Spleen (tissue), 11 donors: Measurements from ENCODE around the gene ATP10B. TPM values are rescaled to one million over a fixed set of nuclear protein-coding genes. Genes with fewer than 3 reads are reported as not detected.
"Not testable (repeated sequence)": the region's sequence is repeated elsewhere in the genome, so short reads cannot be mapped to it uniquely, and the experiment has no call there.

Experiments used
- DNase-seq: peaks from one replicate; pipeline ENCODE4 v3.0.0-alpha.2; 2020
- H3K27ac ChIP-seq, 8 donors: fragments of 200-600 bp; sonication (generic) in 7 of 8; 1 replicate in 4 of 8; 2 replicates in 4 of 8; pipeline versions ENCODE4 v1.5.0 to v1.8.0; 2016 to 2021; ENCODE audit warnings: inconsistent platforms in 4 of 8, mild to moderate bottlenecking in 4 of 8, moderate library complexity in 1 of 8
- H3K27me3 ChIP-seq, 7 donors: fragments of 200-600 bp; sonication (generic) in 6 of 7; replicated peaks in 1 of 7; 1 replicate in 4 of 7; 2 replicates in 3 of 7; pipeline versions ENCODE4 v1.5.0 to v1.8.0; 2016 to 2021; ENCODE audit warnings: inconsistent platforms in 3 of 7, mild to moderate bottlenecking in 1 of 7
- H3K36me3 ChIP-seq, 6 donors: fragments of 200-600 bp; sonication (generic) in 5 of 6; 1 replicate in 4 of 6; 2 replicates in 2 of 6; pipeline versions ENCODE4 v1.5.0 to v1.8.0; 2016 to 2021; ENCODE audit warnings: inconsistent platforms in 2 of 6
- H3K4me1 ChIP-seq, 6 donors: fragments of 200-600 bp; sonication (generic) in 5 of 6; 1 replicate in 3 of 6; 2 replicates in 3 of 6; pipeline versions ENCODE4 v1.5.0 to v1.8.0; 2016 to 2021; ENCODE audit warnings: inconsistent platforms in 3 of 6
- H3K4me3 ChIP-seq, 8 donors: fragments of 200-600 bp; sonication (generic) in 7 of 8; 1 replicate in 4 of 8; 2 replicates in 4 of 8; pipeline versions ENCODE4 v1.5.0 to v1.8.0; 2016 to 2021; ENCODE audit warnings: inconsistent platforms in 4 of 8, mild to moderate bottlenecking in 4 of 8, moderate library complexity in 2 of 8
- H3K9me3 ChIP-seq, 8 donors: fragments of 200-600 bp; sonication (generic) in 7 of 8; 1 replicate in 4 of 8; 2 replicates in 4 of 8; pipeline versions ENCODE4 v1.5.0 to v1.8.0; 2016 to 2021; ENCODE audit warnings: inconsistent platforms in 4 of 8
- POLR2A ChIP-seq, 3 donors: fragments of 450-650 bp; IDR thresholded peaks; one replicate each; pipeline ENCODE4 v1.5.1; 2017; ENCODE audit warnings: antibody characterized with exemption in 3 of 3, mild to moderate bottlenecking in 1 of 3
- POLR2AphosphoS5 ChIP-seq, 3 donors: sonication (generic); formaldehyde crosslinking; IDR thresholded peaks; one replicate each; pipeline ENCODE4 v1.5.1; 2017; ENCODE audit warnings: antibody characterized with exemption in 3 of 3
- WGBS, 5 donors: extraction: QIAGEN DNeasy Blood & Tissue Kit in 3 of 5; methylation state at CpG; one replicate each; pipeline versions ENCODE4 v1.1.5 to v1.1.7; 2013 to 2018; 5-methylcytosine and 5-hydroxymethylcytosine counted together
- intact Hi-C: fragments of 100-400 bp; cut with DNase I; formaldehyde crosslinking; loops from one replicate; pipeline ENCODE4 v1.15.0; 2023; ENCODE audit warnings: low total_unique reads
- polyA plus RNA-seq, 3 donors: library from polyadenylated mRNA; stranded (reverse); fragments of 200-250 nt; gene quantifications; one replicate each; pipeline ENCODE4 v1.2.1, GENCODE V29; 2013
- total RNA-seq, 7 donors: library from RNA; depleted of rRNA in 3 of 7; stranded (reverse); fragments of >200 nt in 3 of 7; fragmentation: NEBNext Ultra II Directional in 4 of 7; extraction: Animal tissue kit (Norgen Biotek cat#: 25700) in 4 of 7; gene quantifications; one replicate each; pipeline versions ENCODE4 v1.1.0 to v1.2.1, GENCODE V29; 2016 to 2021
- TF ChIP-seq, protein P1 (sequence below), 11 experiments: fragments of 200-600 bp in 7 of 11; fragments of 450-650 bp in 4 of 11; sonication (generic) in 4 of 11; IDR thresholded peaks in 8 of 11; conservative IDR thresholded peaks in 3 of 11; 1 replicate in 7 of 11; 2 replicates in 4 of 11; pipeline versions ENCODE4 v1.4.0 to v1.8.0; 2016 to 2021; ENCODE audit warnings: antibody characterized with exemption in 11 of 11, inconsistent platforms in 4 of 11, mild to moderate bottlenecking in 1 of 11
- donor health status: healthy with polysubstance abuse.
- donor health status: DM: no; HTN: no; CAD: no; lungs with moderate emphysema.
- donor health status: DM: no; HTN: no; CAD: no.
- donor health status: Bipolar disorder and iron deficiency.
- donor health status: healthy.
- donor health status: DM: no; HTN: no; CAD: no.
- donor health status: DM: yes; HTN: yes; CAD: no.

ATP10B gene
- total and polyA plus RNA-seq, 10 donors: 0.06 TPM; not detected in 9

DNA sequence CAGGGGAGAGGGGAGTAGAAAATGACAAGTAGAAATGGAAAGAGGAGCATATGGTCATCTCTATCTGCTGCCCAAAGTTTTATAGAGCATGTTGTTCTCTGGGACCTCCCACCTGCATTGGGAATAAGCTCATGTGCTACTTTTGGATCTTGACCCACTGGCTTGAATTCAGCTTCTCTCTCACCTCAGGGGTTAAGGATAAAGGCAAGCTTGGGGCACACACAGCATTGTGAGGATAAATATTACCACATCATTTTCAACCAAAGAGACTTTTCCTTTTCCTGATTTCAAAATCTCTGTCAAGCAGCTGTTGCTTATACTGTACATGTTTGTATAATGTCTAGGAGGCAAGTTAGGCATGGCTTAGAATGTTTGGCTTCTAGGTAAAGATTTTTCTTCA, 16.6 kb downstream of the ATP10B start:
- intact Hi-C loops: no loop called here
- Histone ChIP-seq H3K27ac (no peak overlapping the region), H3K4me3 (no peak overlapping the region), H3K36me3 (no peaks in the 10 kb centered on the region), H3K27me3 (no peaks in the 10 kb centered on the region), H3K4me1 (no peaks in the 10 kb centered on the region), H3K9me3 (peaks cover 0 to 22% (median 18%) of the 10 kb centered on the region in 8 donors)
- TF ChIP-seq, protein P1, sequence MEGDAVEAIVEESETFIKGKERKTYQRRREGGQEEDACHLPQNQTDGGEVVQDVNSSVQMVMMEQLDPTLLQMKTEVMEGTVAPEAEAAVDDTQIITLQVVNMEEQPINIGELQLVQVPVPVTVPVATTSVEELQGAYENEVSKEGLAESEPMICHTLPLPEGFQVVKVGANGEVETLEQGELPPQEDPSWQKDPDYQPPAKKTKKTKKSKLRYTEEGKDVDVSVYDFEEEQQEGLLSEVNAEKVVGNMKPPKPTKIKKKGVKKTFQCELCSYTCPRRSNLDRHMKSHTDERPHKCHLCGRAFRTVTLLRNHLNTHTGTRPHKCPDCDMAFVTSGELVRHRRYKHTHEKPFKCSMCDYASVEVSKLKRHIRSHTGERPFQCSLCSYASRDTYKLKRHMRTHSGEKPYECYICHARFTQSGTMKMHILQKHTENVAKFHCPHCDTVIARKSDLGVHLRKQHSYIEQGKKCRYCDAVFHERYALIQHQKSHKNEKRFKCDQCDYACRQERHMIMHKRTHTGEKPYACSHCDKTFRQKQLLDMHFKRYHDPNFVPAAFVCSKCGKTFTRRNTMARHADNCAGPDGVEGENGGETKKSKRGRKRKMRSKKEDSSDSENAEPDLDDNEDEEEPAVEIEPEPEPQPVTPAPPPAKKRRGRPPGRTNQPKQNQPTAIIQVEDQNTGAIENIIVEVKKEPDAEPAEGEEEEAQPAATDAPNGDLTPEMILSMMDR (IDR thresholded peaks at IDR 0.05 in 8 of 11, conservative IDR thresholded peaks at IDR 0.05 in 3 of 11): no peak
- no peak for TF ChIP-seq POLR2A (IDR thresholded peaks at IDR 0.05)
- no peak for DNase-seq

DNA sequence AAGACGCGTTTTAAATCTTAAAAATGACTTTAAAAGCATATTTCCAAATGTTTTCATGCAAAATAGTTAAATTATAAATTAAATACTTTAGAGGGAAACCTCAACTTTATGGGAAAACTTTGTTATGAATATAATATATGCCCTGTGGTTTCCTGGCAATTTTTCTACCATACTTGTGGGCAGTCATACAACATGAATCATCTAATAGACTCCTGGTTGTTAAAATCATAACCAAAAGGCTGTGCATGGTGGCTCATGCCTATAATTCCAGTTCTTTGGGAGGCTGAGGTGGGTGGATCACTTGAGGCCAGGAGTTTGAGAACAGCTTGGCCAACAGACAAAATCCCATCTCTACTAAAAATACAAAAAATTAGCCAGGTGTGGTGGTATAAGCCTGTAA, 18.2 kb downstream of the ATP10B start:
- 89 to 95% (median 91%) methylated on average over 2 of the region's 2 CpGs for WGBS, 5 donors
- no peak for DNase-seq
- no peaks in the 10 kb centered on the region for H3K27me3 ChIP-seq
- H3K36me3 ChIP-seq: no peaks in the 10 kb centered on the region
- H3K27ac ChIP-seq: no peak overlapping the region
- no peaks in the 10 kb centered on the region for H3K4me1 ChIP-seq
- TF ChIP-seq, protein P1 (IDR thresholded peaks at IDR 0.05 in 8 of 11, conservative IDR thresholded peaks at IDR 0.05 in 3 of 11): no peak
- TF ChIP-seq POLR2A (IDR thresholded peaks at IDR 0.05): no peak
- TF ChIP-seq POLR2AphosphoS5 (IDR thresholded peaks at IDR 0.05): no peak
- intact Hi-C loops: no loop called here
- H3K9me3 ChIP-seq: peaks cover 0 to 22% (median 18%) of the 10 kb centered on the region in 8 donors
- H3K4me3 ChIP-seq: no peak overlapping the region

DNA sequence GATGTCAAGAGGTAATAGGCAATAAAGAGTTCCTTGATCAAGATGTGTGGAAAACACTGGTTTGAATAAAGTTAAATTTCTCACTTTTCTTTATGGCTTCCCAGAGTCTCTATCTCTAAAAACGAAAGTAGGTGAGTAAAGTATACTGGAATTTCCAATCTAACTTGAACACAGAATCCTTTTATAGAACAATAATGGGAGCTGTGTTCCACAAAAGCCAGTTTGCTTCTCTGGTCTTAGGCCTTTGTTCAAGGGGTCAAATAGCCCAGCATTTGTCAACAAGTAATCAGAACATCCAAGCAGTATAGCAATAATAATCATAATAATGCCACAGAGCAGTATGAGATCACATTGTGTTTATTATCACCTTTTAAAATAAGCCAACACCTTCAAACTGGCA, 20.2 kb downstream of the ATP10B start:
- 40 to 61% (median 54%) methylated on average over 1 of the region's 1 CpG for WGBS, 5 donors
- Histone ChIP-seq H3K27ac (no peak overlapping the region), H3K4me1 (no peaks in the 10 kb centered on the region), H3K36me3 (no peaks in the 10 kb centered on the region), H3K27me3 (no peaks in the 10 kb centered on the region), H3K9me3 (peaks cover 0 to 31% (median 25%) of the 10 kb centered on the region in 8 donors), H3K4me3 (no peak overlapping the region)
- DNase-seq: no peak
- intact Hi-C loops: no loop called here
- no peak for TF ChIP-seq POLR2A (IDR thresholded peaks at IDR 0.05)
- TF ChIP-seq, protein P1 (IDR thresholded peaks at IDR 0.05 in 8 of 11, conservative IDR thresholded peaks at IDR 0.05 in 3 of 11): no peak
- no peak for TF ChIP-seq POLR2AphosphoS5 (IDR thresholded peaks at IDR 0.05)

- Histone ChIP-seq H3K4me3 (no peak overlapping the region), H3K27ac (no peak overlapping the region), H3K27me3 (no peaks in the 10 kb centered on the region), H3K4me1 (no peaks in the 10 kb centered on the region), H3K9me3 (peaks cover 0 to 44% (median 27%) of the 10 kb centered on the region in 8 donors), H3K36me3 (no peaks in the 10 kb centered on the region)
- DNase-seq: no peak
- TF ChIP-seq, protein P1 (IDR thresholded peaks at IDR 0.05 in 8 of 11, conservative IDR thresholded peaks at IDR 0.05 in 3 of 11): no peak
- no peak for TF ChIP-seq POLR2A (IDR thresholded peaks at IDR 0.05)
- TF ChIP-seq POLR2AphosphoS5 (IDR thresholded peaks at IDR 0.05): no peak
- 62 to 86% (median 64%) methylated on average over 3 of the region's 3 CpGs for WGBS, 5 donors
- intact Hi-C loops: no loop called here
Observed at GRCh38 chr5:160824301-160825001, 27.6 kb downstream of the ATP10B start.

DNA sequence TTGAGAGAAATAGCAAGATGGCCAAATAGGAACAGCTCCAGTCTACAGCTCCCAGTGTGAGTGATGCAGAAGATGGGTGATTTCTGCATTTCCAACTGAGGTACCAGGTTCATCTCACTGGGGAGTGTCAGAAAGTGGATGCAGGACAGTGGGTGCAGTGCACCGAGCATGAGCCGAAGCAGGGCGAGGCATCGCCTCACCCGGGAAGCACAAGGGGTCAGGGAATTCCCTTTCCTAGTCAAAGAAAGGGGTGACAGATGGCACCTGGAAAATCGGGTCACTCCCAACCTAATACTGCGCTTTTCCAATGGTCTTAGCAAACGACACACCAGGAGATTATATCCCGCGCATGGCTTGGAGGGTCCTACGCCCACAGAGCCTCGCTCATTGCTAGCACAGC, 39.0 kb downstream of the ATP10B start:
- H3K4me1 ChIP-seq, H3K36me3 ChIP-seq, intact Hi-C loops, H3K27me3 ChIP-seq, H3K27ac ChIP-seq, DNase-seq, H3K4me3 ChIP-seq: not testable (repeated sequence)
- H3K9me3 ChIP-seq: peaks cover 0 to 18% (median 9%) of the 10 kb centered on the region in 8 donors
- WGBS, 5 donors: 87 to 100% (median 91%) methylated on average over 9 to 12 of the region's 12 CpGs
